ENCODE measurements around the gene FAM120AOS.

DNA sequence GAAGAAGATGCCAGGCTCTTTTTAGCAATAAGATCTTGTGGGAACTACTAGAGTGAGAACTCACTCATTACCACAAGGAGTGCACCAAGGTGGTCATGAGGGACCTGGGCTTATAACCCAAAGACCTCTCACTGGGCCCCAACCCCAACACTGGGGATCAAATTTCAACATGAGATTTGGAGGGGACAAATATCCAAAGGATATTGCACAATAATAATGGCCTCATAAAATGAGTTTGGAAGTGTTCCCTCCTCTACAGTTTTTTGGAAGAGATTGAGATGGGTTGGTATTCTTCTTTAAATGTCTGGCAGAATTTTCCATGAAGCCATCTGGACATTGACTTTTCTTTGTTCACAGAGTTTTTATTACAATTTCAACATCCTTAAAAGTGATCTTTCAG is 39.9 kb downstream of the FAM120AOS start:
- TF ChIP-seq, protein P1, sequence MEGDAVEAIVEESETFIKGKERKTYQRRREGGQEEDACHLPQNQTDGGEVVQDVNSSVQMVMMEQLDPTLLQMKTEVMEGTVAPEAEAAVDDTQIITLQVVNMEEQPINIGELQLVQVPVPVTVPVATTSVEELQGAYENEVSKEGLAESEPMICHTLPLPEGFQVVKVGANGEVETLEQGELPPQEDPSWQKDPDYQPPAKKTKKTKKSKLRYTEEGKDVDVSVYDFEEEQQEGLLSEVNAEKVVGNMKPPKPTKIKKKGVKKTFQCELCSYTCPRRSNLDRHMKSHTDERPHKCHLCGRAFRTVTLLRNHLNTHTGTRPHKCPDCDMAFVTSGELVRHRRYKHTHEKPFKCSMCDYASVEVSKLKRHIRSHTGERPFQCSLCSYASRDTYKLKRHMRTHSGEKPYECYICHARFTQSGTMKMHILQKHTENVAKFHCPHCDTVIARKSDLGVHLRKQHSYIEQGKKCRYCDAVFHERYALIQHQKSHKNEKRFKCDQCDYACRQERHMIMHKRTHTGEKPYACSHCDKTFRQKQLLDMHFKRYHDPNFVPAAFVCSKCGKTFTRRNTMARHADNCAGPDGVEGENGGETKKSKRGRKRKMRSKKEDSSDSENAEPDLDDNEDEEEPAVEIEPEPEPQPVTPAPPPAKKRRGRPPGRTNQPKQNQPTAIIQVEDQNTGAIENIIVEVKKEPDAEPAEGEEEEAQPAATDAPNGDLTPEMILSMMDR (IDR thresholded peaks at IDR 0.05), result no peak
- TF ChIP-seq GABPA (IDR thresholded peaks at IDR 0.05; ENCODE audit: low read depth) (no peak), TAF1 (IDR thresholded peaks at IDR 0.05; ENCODE audit: borderline replicate concordance, low read depth, low read length) (no peak), TCF12 (IDR thresholded peaks at IDR 0.05) (no peak), RAD21 (IDR thresholded peaks at IDR 0.05; ENCODE audit: low read length) (no peak), EZH2phosphoT487 (IDR thresholded peaks at IDR 0.05; ENCODE audit: borderline replicate concordance, low read depth) (no peak), JUND (IDR thresholded peaks at IDR 0.05) (no peak), CHD2 (IDR thresholded peaks at IDR 0.05; ENCODE audit: low read length, partially characterized antibody) (no peak), EP300 (IDR thresholded peaks at IDR 0.05; ENCODE audit: borderline replicate concordance in 1 of 2, low read depth in 1 of 2, low read length in 1 of 2) (no peak)
- TF ChIP-seq, protein P2, sequence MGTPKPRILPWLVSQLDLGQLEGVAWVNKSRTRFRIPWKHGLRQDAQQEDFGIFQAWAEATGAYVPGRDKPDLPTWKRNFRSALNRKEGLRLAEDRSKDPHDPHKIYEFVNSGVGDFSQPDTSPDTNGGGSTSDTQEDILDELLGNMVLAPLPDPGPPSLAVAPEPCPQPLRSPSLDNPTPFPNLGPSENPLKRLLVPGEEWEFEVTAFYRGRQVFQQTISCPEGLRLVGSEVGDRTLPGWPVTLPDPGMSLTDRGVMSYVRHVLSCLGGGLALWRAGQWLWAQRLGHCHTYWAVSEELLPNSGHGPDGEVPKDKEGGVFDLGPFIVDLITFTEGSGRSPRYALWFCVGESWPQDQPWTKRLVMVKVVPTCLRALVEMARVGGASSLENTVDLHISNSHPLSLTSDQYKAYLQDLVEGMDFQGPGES (IDR thresholded peaks at IDR 0.05; ENCODE audit: low read depth, low read length), result no peak
- TF ChIP-seq, protein P3, sequence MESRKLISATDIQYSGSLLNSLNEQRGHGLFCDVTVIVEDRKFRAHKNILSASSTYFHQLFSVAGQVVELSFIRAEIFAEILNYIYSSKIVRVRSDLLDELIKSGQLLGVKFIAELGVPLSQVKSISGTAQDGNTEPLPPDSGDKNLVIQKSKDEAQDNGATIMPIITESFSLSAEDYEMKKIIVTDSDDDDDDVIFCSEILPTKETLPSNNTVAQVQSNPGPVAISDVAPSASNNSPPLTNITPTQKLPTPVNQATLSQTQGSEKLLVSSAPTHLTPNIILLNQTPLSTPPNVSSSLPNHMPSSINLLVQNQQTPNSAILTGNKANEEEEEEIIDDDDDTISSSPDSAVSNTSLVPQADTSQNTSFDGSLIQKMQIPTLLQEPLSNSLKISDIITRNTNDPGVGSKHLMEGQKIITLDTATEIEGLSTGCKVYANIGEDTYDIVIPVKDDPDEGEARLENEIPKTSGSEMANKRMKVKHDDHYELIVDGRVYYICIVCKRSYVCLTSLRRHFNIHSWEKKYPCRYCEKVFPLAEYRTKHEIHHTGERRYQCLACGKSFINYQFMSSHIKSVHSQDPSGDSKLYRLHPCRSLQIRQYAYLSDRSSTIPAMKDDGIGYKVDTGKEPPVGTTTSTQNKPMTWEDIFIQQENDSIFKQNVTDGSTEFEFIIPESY (IDR thresholded peaks at IDR 0.05; ENCODE audit: borderline replicate concordance, low read depth), result no peak
- TF ChIP-seq, protein P4, sequence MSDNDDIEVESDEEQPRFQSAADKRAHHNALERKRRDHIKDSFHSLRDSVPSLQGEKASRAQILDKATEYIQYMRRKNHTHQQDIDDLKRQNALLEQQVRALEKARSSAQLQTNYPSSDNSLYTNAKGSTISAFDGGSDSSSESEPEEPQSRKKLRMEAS (IDR thresholded peaks at IDR 0.05; ENCODE audit: low read depth), result no peak
- TF ChIP-seq, protein P5, sequence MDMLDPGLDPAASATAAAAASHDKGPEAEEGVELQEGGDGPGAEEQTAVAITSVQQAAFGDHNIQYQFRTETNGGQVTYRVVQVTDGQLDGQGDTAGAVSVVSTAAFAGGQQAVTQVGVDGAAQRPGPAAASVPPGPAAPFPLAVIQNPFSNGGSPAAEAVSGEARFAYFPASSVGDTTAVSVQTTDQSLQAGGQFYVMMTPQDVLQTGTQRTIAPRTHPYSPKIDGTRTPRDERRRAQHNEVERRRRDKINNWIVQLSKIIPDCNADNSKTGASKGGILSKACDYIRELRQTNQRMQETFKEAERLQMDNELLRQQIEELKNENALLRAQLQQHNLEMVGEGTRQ (IDR thresholded peaks at IDR 0.05; ENCODE audit: borderline replicate concordance, low read depth, low read length), result no peak
